GM11168 (cell line): Measurements from ENCODE around the gene CDH18.

Experiments used
- in situ Hi-C: fragments of 300-500 bp; cut with MboI; formaldehyde crosslinking; loops from one replicate; pipeline ENCODE4 v1.12.0; 2022; ENCODE audit warnings: low sequenced_read_pairs; ENCODE audit not compliant: unreplicated experiment

Gene CDH18

DNA sequence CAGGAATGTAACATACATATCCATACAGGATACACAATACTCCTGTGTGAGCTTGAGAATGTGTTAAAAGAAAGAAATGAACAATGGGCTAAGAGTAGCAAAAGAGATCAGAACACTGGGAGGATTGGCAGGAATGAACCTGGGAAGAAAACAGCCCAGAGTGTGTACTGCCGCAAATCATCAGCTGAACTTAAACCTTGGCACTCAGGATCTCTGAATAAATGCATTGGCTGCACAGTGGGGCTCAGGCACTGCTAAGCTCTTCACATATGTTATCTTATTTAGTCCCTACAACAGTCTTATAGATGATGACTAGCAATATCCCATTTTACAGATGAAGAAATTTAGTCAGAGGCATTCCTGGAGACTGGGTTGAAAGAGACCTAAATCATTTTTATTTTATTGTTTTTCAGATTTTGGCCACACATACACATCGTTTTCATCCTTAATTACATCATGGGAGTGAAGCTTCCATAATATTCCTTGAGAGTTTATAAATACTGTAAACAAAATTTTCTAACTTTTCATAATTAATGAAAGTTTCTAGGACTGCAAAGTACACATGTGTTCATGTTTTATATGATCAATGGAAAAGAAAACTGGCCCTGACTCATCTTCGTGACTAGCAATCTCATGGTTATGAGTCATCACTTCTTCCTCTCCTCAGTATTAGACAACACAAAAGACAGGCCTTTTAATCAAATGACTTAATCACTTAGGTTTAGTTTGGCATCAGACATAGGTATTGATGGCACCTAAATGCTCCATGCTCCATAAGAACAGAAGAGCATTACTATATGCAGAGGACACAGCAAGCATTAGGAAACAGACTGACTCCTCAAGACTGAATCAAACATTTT, 59.2 kb downstream of the CDH18 start:
- in situ Hi-C loops: no loop called here

DNA sequence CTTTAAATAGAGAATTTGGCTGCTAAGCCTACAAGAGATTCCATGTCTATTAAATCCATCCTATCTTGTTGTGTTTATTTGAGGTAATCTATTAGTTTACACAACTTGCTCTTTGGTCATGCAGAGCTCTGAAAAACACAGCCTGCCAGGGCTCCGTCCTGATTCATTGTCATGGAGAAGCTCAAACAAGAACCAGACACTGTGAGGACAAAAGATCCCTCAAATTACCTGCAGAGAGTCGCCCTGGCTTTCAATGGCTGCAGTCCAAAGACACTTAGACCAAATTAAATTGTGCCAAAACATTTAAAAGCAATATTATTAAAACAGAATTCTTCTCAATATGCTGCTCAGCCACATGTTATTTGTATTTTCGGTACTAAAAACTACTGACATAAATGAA, 60.1 kb downstream of the CDH18 start:
- in situ Hi-C loops: no loop called here

DNA sequence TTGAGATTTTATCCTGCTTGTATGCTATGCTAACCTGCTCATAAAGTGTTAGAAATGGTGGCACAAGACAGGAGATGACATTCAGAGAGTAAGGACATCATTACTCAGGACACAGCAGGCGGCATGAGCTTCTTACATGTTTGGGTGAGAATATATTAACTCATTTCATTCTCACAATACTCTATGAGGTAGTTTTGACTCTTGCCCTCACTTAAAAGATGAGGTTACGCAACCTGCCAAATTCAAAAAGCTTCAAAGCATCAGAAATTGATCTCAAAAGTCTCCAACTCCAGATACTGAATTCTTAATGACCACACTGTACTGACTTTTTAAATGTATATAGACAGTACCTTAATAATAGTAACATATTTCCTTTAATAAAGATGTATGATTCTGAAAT, 60.8 kb downstream of the CDH18 start:
- in situ Hi-C loops: no loop called here

DNA sequence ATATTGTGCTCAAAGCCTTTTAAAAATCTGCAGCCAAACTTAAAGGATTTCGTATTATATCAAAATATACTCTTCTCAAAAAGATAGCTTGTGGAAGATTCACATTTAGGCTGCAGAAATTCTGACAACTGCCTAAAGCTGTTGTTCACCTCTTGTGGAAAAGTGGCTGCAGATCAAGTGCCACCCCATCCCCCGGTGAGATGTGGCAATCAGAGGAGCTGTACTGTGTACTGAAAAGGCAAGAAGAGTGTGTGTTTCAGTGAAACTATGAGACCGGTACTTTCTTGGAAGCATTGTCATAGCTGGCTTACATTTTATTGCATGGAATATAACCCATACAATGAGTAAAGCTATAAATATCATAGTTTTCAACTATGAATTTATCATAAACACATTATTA, 64.3 kb downstream of the CDH18 start:
- in situ Hi-C loops: no loop called here

DNA sequence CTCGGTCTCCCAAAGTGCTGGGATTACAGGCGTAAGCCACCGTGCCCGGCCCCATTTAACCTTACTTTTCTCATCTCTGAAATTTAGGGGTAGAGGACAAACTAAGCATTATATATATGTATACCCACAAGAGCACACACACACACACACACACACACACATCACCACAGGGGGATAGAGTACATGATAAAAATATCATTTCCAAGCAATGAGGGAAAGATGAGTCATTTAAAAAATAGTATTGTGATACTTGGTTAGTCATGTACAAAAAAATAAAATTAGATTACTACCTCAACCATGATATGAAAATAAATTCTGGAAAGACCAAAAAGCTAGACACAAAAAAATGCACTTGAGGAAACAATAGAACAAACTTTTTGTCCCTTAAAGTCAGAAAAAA, 67.2 kb downstream of the CDH18 start:
- in situ Hi-C loops: no loop called here

DNA sequence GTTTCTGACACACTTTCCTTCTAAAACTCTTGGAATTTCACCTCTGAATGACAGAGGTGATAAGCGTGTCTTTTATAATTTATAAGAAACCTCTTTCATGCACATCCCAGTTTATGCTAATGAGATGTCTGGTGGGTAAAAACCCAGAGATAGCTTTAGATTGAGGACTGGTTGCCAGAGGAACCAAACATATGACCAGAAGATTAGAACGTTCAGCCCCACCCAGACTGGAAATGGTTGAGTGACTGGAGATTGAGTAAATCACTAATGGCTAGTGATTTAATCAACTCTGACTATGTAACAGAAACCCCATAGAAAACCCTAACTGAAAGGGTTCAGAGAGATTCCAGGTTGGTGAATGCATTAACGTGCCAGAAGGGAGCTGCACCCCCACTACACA, 69.2 kb downstream of the CDH18 start:
- in situ Hi-C loops: no loop called here

DNA sequence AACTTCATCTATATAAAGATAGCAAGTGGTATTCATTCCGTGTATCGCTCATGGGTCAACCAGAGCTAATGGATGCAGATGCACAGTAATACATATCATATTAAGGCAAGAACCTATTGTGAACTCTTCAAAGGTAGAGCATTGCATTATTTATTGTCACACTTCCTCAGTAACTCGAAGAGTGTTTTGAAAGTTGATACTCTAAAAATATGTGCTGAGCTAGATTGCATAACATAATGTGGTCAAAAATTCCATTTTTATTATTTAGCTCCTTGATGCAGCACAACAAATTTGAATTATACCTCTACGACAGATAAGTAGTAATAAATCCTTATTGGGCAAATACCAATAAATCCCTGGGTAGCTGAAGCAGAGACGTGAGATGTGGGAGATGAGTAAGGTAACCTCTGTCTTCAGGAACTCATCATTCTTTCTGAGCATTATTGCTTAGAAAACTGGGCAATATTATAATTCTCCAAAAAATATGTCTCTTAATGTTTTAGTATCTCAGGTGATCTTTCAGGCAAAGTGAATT, 70.3 kb downstream of the CDH18 start:
- in situ Hi-C loops: no loop called here

DNA sequence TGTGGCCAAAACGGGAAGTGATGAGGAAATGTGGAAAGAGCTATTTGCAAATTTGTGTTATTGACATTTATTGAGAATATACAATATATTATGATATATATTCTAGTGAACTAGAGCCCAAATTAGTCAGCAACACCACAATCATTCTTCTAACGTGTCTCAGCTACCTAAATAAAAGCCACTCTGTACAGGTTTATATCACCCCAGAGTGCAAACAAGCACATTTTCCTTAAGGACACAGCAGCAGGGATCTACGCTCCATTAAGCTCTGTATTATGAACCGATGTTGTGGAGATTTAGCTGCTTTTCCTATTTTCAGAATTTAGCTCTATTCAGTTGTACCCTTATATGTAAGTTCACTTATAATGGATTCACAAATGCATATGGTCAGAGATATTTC, 77.9 kb downstream of the CDH18 start:
- in situ Hi-C loops: no loop called here

DNA sequence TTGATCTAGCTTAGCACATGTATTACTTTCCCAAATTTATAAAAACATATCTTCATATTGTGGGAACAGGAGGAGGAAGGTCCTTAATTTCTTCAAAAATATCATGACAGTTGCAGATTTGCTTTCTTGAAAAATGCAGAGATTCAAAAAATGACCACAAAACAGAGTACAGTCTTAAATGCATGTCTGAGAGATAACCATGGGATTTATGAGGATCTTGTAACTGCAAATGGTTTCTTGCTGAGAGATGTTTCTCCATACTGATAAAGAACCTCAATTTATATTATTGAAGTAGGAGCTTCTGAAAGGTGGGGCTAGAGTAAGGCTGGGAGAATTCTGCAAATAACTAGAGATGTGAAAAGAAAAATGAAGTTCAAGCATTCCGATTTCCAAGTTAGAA, 83.2 kb downstream of the CDH18 start:
- in situ Hi-C loops: no loop called here

DNA sequence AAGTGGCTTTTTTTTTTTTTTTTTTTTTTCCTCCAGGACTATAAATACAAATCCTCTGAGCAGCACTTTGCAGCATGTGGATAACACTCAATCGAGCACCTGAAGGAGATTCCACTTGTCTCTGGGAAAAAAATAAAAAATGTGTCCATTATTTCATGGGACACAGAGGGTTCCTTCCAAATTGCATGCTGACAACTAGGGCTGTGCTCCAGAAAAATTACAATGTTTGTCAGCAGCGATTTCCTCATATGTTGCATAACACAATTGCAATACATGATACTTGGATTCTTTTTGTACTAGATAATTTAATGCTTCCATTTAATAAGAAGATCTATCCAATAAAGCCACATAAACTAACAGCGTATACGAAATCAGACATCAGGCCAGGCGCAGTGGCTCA, 84.4 kb downstream of the CDH18 start:
- in situ Hi-C loops: no loop called here

DNA sequence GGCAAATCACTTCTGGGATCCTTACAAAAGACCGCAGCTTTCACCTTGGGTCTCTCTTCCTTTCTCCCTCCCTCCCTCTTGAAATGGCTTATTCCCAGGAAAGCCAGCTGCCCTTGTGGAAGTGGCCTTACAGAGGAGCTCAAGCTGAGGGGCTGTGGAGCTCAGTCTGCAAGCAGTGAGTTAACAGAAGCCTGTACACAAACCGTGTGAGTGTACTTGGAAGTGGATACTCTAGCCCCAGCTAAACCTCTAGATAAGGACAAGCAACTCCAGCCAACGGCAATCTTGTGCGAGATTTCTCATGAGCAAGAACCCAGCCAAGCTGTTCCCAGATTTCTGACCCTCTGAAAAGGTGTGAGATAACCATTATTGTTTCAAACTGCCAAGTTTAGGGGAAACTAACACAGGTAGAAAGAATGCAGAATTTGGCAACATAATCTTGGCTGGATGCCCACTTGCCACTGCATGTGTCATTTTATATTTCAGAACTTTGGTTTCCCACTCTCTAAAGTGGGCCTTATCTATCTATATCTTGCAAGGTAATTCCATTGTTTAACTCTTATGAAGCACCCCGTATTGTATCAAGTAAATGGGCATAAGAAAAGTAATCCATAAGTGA, 85.6 kb downstream of the CDH18 start:
- in situ Hi-C loops: no loop called here

DNA sequence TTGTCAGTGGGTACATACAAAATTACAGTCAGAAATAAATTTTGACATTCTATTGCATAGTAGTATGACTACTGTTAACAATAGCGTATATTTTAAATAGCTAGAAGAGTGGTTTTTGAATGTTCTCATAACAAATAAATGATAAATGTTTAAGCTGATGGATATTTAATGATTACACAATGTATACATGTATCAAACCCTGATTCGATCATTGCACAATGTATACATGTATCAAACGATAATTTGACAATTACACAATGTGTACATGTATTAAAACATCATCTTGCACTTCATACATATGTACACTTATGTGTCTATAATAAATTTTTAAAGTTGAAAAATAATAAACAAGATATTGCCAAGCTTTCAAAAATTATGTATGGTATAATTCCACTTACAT, 87.7 kb downstream of the CDH18 start:
- in situ Hi-C loops: no loop called here

DNA sequence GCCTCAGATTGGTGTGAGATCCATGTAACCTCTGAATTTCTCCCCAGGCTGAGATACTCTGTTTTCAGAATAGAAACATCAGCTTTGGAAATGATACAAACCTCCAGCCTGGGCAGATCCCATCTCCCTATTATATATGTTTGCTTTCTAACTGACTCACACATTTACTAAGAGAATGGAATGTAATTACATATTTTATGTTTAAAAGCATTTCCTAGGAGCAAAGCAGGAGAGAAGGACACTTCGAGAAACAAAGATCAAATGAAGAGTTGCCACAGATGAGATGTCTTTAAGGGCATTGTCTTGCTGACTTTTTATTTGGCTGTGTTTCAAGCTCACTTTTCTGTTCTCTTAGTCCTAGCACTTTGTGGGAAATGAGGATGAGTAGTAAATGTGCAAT, 96.3 kb downstream of the CDH18 start:
- in situ Hi-C loops: no loop called here

DNA sequence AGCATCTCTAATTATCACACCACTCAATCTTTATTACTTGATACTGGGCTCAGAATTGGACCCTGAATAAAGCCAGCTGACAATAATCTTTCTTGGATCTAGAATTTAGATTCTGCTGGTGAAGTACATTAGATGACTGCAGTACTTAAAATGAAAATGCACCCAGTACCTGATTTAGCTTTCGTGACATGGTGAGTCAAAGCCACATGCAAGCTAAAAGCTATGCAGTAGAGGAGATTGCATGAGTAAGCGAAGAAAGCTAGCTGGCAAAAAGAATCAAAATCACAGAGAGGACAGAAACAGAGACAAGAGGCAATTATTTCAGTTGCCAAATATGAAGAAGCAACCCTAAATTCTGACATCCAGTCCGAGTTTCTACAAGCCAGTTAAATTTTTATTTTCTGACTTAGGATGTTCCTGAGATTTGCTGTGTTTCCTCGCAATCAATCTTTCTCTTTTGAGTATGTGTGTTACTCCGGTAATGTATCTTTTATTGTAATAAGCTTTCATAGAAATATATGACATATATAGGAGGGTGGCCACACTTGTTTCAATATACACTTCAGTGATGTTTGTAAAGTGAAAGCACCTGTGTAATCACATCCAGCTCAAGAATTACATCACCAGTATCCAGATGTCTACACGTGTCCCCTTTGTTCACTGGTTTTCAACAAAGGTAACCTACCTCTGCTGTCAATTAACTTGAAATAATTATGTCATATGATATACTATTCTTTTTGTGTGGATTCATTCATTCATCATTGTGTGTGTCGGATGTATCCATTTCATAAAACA, 101.7 kb downstream of the CDH18 start:
- in situ Hi-C loops: no loop called here

DNA sequence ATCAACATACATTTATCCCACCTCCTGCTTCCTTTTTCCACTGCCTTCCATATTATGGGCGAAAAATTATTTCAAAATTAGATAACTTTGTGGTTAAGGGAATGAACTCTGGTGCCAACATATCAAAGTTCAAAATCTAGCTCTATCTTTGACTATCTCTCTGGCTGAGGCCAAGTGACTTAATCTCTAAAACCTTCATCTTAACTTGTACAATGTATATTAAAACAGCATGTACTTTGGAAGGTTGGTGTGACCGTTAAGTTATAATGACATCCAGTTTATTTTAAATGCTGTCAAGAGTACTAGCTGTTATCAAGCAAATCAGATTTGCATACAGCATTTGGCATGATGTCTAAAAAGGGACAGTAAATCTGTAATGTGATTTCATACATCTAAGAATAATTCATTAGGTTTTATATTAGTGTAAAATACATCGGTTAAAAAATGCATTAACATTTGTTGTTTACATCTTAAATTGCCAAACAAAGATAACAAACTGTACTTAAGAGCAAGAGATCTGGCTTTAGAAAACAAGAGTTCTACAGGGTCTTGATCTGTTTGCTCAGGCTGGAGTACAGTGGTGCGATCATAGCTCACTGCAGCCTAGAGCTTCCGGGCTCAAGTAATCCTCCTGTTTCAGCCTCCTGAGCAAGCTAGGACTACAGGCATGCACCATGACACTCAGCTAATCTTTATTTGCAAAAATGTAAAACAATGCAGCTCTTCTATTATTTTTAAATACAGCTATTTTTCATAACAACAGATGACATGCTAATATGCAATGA, 102.8 kb downstream of the CDH18 start:
- in situ Hi-C loops: no loop called here

DNA sequence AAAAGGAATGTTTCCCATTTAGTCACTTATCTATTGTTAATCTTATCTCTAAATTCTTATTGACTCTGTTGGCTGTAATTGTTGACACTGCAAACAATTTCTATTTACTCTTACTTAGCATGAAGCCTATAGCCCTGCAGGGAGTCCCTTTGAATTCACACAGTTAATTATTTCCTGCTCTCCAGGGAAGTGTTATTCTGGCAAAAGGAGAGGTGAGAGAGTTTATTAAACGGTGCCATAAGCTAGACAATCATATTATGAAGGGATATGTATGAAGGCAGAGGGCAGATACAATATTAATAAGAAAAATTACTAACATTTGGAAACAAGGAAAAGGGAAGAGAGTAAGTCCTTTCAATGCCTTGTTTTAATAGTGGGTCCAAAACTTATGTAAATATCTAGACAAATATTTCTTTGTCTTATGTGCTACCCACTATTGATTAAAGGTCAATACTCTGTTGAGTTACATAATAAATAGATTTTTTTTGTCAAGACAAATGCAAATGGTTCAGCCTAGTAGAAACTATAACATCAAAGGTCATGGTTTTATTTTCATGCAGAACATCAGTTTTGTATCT, 107.1 kb downstream of the CDH18 start:
- in situ Hi-C loops: no loop called here

DNA sequence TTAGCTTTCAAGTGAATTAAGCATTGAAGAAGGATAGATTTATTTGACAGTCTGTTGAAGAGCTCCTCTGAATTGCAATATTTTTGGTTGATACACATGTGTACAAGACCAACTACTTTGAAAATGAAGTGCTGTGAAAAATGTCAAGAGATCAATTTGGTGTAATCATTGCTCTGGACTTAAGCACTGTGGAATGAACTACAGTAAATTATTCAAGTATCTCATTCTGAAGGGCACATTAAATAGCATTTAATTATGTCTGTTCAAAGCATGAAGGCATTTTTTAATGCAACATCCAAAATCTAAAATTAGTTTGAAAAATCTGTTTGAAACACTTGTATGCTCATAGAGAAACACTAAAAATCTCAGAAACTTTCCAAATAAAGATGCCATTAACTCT, 107.5 kb downstream of the CDH18 start:
- in situ Hi-C loops: no loop called here

DNA sequence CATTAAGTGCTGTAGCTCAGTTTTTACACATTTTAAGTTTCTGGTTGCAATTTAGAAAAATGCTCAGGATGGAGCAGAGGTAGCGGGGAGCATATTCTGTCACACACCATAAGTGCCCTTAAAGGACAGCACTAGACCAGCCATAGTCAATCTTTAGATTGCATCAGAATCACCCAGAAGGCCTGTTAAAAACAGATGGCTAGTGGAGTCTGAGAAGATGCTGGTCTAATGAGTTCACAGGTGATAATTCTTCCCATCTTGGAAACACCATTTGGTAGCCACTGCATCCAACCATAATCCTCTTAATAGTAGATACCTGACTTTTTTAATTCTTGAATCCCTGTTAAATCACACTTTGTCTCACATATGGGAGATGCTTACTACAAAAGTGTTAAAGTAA, 113.2 kb downstream of the CDH18 start:
- in situ Hi-C loops: no loop called here

DNA sequence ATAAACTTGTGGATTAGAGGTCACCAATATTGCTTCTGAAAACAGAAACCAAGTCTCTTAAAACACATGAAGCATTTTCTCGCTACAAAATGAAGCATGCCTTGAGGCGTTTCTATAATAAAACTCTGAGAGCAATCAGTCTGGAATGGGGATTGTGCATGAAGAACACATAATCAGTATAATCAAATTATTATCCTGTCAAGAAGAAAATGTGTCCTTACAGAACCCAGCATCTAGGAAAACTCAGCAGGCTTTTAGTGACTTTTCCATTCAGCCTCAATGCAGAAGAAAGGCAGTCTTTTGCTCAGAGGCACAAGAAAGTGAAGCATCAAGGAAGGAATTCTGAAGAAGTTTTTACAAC, 121.9 kb downstream of the CDH18 start:
- in situ Hi-C loops: no loop called here
